ENCODE results near the gene PXT1. TPM values are rescaled to one million over a fixed set of nuclear protein-coding genes. Genes with fewer than 3 reads are reported as not detected.

PXT1 gene
- total and polyA plus RNA-seq, 8 donors: not detected

- intact Hi-C loops (cut with DNase I; ENCODE audit: low total_unique reads): no loop called here
- Histone ChIP-seq H3K4me1 (no peaks in the 10 kb centered on the region), H3K9me3 (no peaks in the 10 kb centered on the region), H3K36me3 (peaks cover 0 to 10% (median 3%) of the 10 kb centered on the region in 4 donors), H3K27me3 (no peaks in the 10 kb centered on the region), H3K4me3 (no peak overlapping the region), H3K27ac (no peak overlapping the region)
- no peak for DNase-seq
- 91 to 98% (median 96%) methylated on average over 14 to 20 of the region's 20 CpGs for WGBS, 5 donors
- TF ChIP-seq POLR2AphosphoS5 (IDR thresholded peaks at IDR 0.05) (no peak), CTCF (IDR thresholded peaks at IDR 0.05) (no peak)
Measured at GRCh38 chr6:36375644-36376155, 67.0 kb downstream of the PXT1 start.

DNA sequence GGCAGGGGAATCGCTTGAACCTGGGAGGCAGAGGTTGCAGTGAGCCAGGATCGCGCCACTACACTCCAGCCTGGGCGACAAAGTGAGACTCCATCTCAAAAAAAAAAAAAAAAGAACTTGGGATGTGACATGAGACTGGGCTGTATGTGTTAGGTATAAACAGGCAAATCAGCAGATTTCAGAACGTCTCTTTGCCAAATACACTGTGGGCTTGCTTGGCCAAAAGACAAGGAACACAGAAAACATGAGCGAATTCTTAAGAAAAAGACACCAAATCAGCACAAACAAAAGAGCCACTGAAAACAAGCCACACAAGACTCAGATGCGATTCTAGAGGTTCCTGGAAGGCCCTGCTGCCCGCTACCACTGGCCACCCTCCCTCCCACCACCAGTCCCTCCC, 67.7 kb downstream of the PXT1 start:
- DNase-seq: no peak
- TF ChIP-seq EP300 (IDR thresholded peaks at IDR 0.05) (no peak), CTCF (IDR thresholded peaks at IDR 0.05) (no peak), POLR2AphosphoS5 (IDR thresholded peaks at IDR 0.05) (no peak), POLR2A (IDR thresholded peaks at IDR 0.05) (no peak)
- H3K27me3 ChIP-seq: no peaks in the 10 kb centered on the region
- WGBS, 5 donors: 71 to 93% (median 83%) methylated on average over 8 of the region's 8 CpGs
- H3K4me3 ChIP-seq: no peak overlapping the region
- H3K36me3 ChIP-seq: peaks cover 0 to 10% (median 3%) of the 10 kb centered on the region in 4 donors
- no peaks in the 10 kb centered on the region for H3K9me3 ChIP-seq
- H3K4me1 ChIP-seq: no peaks in the 10 kb centered on the region
- intact Hi-C loops (cut with DNase I; ENCODE audit: low total_unique reads): no loop called here
- H3K27ac ChIP-seq: no peak overlapping the region

GRCh38 chr6:36374194-36374593, 68.5 kb downstream of the PXT1 start:
- Histone ChIP-seq H3K27me3 (no peaks in the 10 kb centered on the region), H3K27ac (no peak overlapping the region), H3K36me3 (peaks cover 0 to 18% (median 3%) of the 10 kb centered on the region in 4 donors), H3K4me1 (no peaks in the 10 kb centered on the region), H3K9me3 (no peaks in the 10 kb centered on the region), H3K4me3 (no peak overlapping the region)
- no peak for DNase-seq
- TF ChIP-seq CTCF (IDR thresholded peaks at IDR 0.05): no peak
- no peak for TF ChIP-seq EP300 (IDR thresholded peaks at IDR 0.05)
- no peak for TF ChIP-seq POLR2AphosphoS5 (IDR thresholded peaks at IDR 0.05)
- no peak for TF ChIP-seq POLR2A (IDR thresholded peaks at IDR 0.05)
- 83 to 98% (median 93%) methylated on average over 4 of the region's 4 CpGs for WGBS, 5 donors
- intact Hi-C loops (cut with DNase I; ENCODE audit: low total_unique reads): no loop called here

- Histone ChIP-seq H3K27me3 (no peaks in the 10 kb centered on the region), H3K27ac (no peak overlapping the region), H3K36me3 (peaks cover 0 to 22% (median 5%) of the 10 kb centered on the region in 4 donors), H3K9me3 (no peaks in the 10 kb centered on the region), H3K4me1 (no peaks in the 10 kb centered on the region), H3K4me3 (no peak overlapping the region)
- TF ChIP-seq CTCF (IDR thresholded peaks at IDR 0.05) (no peak), EP300 (IDR thresholded peaks at IDR 0.05) (no peak), POLR2A (IDR thresholded peaks at IDR 0.05) (no peak), POLR2AphosphoS5 (IDR thresholded peaks at IDR 0.05) (no peak)
- intact Hi-C loops (cut with DNase I; ENCODE audit: low total_unique reads): no loop called here
- DNase-seq: no peak
- WGBS, 5 donors: 63 to 76% (median 71%) methylated on average over 10 to 15 of the region's 15 CpGs
Measured at GRCh38 chr6:36373368-36374019, 69.2 kb downstream of the PXT1 start.
